ENCODE data around the gene ALX4. TPM values are rescaled to one million over a fixed set of nuclear protein-coding genes. Genes with fewer than 3 reads are reported as not detected.

Gene ALX4
- total and polyA plus RNA-seq, 3 donors from 2014 or later, result 0.56 to 1.0 (median 0.58) TPM

- H3K4me3 ChIP-seq, result no peak overlapping the region
- H3K9me3 ChIP-seq, result no peaks in the 10 kb centered on the region
- H3K27ac ChIP-seq, result no peak overlapping the region
- 53 to 55% methylated on average over 6 of the region's 6 CpGs for WGBS, 2 donors
- DNase-seq, result no peak
- H3K27me3 ChIP-seq, result no peaks in the 10 kb centered on the region
- intact Hi-C loops (cut with DNase I; ENCODE audit: low total_unique reads), result no loop called here
- TF ChIP-seq POLR2A (IDR thresholded peaks at IDR 0.05) (no peak), CTCF (IDR thresholded peaks at IDR 0.05) (no peak)
- H3K4me1 ChIP-seq, result peaks cover 16% of the 10 kb centered on the region
- H3K36me3 ChIP-seq (ENCODE audit: low read depth, missing control alignments), result no peaks in the 10 kb centered on the region
These were observed 66.2 kb downstream of the ALX4 start for GRCh38 chr11:44243595-44244343.

GRCh38 chr11:44243086-44243485 is 66.9 kb downstream of the ALX4 start:
- no peak overlapping the region for H3K27ac ChIP-seq
- peaks cover 16% of the 10 kb centered on the region for H3K4me1 ChIP-seq
- no peaks in the 10 kb centered on the region for H3K36me3 ChIP-seq (ENCODE audit: low read depth, missing control alignments)
- 59 to 62% methylated on average over 5 of the region's 5 CpGs for WGBS, 2 donors
- H3K27me3 ChIP-seq, result no peaks in the 10 kb centered on the region
- H3K4me3 ChIP-seq, result no peak overlapping the region
- intact Hi-C loops (cut with DNase I; ENCODE audit: low total_unique reads), result no loop called here
- no peak for TF ChIP-seq CTCF (IDR thresholded peaks at IDR 0.05)
- no peak for TF ChIP-seq POLR2A (IDR thresholded peaks at IDR 0.05)
- no peaks in the 10 kb centered on the region for H3K9me3 ChIP-seq
- DNase-seq, result no peak

GRCh38 chr11:44241851-44242250 is 68.1 kb downstream of the ALX4 start:
- Histone ChIP-seq H3K4me1 (peaks cover 16% of the 10 kb centered on the region), H3K27me3 (no peaks in the 10 kb centered on the region), H3K36me3 (ENCODE audit: low read depth, missing control alignments) (no peaks in the 10 kb centered on the region), H3K4me3 (no peak overlapping the region), H3K9me3 (no peaks in the 10 kb centered on the region), H3K27ac (no peak overlapping the region)
- 60 to 68% methylated on average over 5 to 6 of the region's 6 CpGs for WGBS, 2 donors
- no peak for TF ChIP-seq POLR2A (IDR thresholded peaks at IDR 0.05)
- TF ChIP-seq CTCF (IDR thresholded peaks at IDR 0.05), result no peak
- intact Hi-C loops (cut with DNase I; ENCODE audit: low total_unique reads), result no loop called here
- DNase-seq, result no peak

- Histone ChIP-seq H3K4me1 (no peaks in the 10 kb centered on the region), H3K9me3 (no peaks in the 10 kb centered on the region), H3K4me3 (no peak overlapping the region), H3K36me3 (ENCODE audit: low read depth, missing control alignments) (no peaks in the 10 kb centered on the region), H3K27ac (no peak overlapping the region), H3K27me3 (no peaks in the 10 kb centered on the region)
- intact Hi-C loops (cut with DNase I; ENCODE audit: low total_unique reads), result no loop called here
- DNase-seq, result no peak
- 91 to 94% methylated on average over 1 of the region's 1 CpG for WGBS, 2 donors
- TF ChIP-seq POLR2A (IDR thresholded peaks at IDR 0.05) (no peak), CTCF (IDR thresholded peaks at IDR 0.05) (no peak)
These were observed 72.8 kb downstream of the ALX4 start for GRCh38 chr11:44237156-44237555.

GRCh38 chr11:44236296-44236695 is 73.6 kb downstream of the ALX4 start:
- Histone ChIP-seq H3K27ac (no peak overlapping the region), H3K27me3 (no peaks in the 10 kb centered on the region), H3K4me3 (no peak overlapping the region), H3K4me1 (no peaks in the 10 kb centered on the region), H3K36me3 (ENCODE audit: low read depth, missing control alignments) (no peaks in the 10 kb centered on the region), H3K9me3 (no peaks in the 10 kb centered on the region)
- DNase-seq, result no peak
- TF ChIP-seq POLR2A (IDR thresholded peaks at IDR 0.05), result no peak
- no peak for TF ChIP-seq CTCF (IDR thresholded peaks at IDR 0.05)
- WGBS, 2 donors, result 86 to 90% methylated on average over 1 to 2 of the region's 2 CpGs
- intact Hi-C loops (cut with DNase I; ENCODE audit: low total_unique reads), result no loop called here

Measured in testis (tissue), 3 donors.